Fibroblast of pulmonary artery (primary cell): ENCODE results near the gene CHMP4B.

Experiments
- DNase-seq: peaks from one replicate; pipeline ENCODE4 v3.0.0-alpha.2; 2010; ENCODE audit warnings: low read depth
- H3K4me3 ChIP-seq: replicated peaks from 2 replicates; pipeline ENCODE4 v1.5.1; 2011; ENCODE audit warnings: low read depth, mild to moderate bottlenecking, control low read depth, low read length, moderate library complexity
- TF ChIP-seq, protein P1 (sequence below): IDR thresholded peaks from 2 replicates; pipeline ENCODE4 v1.5.1; 2011; ENCODE audit warnings: mild to moderate bottlenecking, control low read depth, low read length, inconsistent platforms; ENCODE audit errors: missing control alignments

CHMP4B gene

DNA sequence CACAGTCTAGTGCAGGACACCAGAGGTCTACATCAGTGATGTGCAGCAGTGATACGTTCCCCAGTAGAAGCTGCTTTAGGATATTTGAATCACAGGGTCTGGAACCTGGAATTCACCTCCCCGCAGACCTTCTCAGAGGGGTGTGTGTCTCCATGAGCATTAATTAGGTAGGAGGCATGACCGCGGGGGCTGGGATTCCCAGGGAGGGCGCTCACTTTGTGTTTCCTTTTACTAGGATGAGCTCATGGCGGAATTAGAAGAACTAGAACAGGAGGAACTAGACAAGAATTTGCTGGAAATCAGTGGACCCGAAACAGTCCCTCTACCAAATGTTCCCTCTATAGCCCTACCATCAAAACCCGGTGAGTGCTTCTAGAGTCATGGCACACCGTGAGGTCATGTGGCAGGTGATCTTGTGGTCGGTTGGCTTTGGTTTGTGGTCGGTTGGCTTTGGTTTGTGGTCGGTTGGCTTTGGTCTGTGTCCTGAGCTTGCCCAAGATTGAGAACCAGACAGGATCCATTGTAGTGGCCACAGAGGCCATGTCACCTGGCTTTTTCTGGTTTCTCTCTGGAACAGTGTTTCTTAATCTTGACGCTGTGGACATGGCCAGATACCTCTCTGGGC, 40.8 kb downstream of the CHMP4B start:
- no peak overlapping the region for H3K4me3 ChIP-seq
- no peak for DNase-seq
- TF ChIP-seq, protein P1, sequence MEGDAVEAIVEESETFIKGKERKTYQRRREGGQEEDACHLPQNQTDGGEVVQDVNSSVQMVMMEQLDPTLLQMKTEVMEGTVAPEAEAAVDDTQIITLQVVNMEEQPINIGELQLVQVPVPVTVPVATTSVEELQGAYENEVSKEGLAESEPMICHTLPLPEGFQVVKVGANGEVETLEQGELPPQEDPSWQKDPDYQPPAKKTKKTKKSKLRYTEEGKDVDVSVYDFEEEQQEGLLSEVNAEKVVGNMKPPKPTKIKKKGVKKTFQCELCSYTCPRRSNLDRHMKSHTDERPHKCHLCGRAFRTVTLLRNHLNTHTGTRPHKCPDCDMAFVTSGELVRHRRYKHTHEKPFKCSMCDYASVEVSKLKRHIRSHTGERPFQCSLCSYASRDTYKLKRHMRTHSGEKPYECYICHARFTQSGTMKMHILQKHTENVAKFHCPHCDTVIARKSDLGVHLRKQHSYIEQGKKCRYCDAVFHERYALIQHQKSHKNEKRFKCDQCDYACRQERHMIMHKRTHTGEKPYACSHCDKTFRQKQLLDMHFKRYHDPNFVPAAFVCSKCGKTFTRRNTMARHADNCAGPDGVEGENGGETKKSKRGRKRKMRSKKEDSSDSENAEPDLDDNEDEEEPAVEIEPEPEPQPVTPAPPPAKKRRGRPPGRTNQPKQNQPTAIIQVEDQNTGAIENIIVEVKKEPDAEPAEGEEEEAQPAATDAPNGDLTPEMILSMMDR = no peak

DNA sequence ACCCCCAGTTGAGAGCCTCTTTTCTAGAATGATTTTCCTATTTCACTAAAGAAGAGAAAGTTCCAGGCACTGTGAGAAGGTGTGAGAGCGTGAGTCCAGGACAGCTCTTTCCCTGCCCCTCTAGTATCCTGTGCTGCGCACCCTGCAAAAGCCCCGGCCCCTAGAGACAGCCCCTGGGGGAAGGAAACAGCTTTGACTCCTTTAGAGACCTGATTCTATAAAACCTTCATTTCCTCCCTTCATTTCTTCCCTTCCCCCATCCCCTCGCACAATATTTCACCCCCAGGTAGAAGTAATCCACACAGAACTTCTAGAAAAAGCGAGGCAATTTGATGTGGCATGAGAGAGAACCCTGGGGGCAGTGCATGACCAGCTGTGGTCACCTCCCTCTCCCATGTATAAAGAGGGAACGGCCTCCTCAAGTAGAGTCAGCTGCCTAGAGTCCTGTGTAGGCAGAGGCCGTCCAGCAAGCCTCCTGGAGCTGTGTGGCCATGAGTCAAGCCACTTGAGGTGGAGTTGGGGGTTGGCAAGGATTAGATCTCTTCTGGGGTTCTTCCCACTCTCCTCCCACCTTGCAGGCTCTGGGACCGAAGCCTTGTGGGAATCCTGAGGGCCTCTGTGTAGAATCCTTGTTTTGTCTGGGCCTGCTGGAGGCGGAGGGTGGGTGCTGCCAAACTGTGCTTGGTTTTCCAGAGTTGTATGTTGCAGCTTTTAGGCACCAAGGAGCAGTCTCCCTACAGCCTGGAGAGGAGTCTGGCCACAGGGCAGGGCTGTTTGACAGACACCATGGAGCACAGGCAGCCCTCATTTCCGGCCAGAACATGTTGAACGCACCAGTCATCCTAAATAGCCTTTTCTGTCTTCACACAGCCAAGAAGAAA, 41.7 kb downstream of the CHMP4B start:
- H3K4me3 ChIP-seq = no peak overlapping the region
- no peak for DNase-seq
- TF ChIP-seq, protein P1 = no peak

DNA sequence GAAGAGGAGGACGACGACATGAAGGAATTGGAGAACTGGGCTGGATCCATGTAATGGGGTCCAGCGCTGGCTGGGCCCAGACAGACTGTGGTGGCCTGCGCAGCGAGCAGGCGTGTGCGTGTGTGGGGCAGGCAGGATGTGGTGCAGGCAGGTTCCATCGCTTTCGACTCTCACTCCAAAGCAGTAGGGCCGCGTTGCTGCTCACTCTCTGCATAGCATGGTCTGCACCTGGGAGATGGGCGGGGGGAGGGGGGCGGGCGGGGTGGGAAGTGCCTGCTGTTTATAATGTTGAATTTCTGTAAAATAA, 42.3 kb downstream of the CHMP4B start:
- DNase-seq = no peak
- TF ChIP-seq, protein P1 = no peak
- no peak overlapping the region for H3K4me3 ChIP-seq

DNA sequence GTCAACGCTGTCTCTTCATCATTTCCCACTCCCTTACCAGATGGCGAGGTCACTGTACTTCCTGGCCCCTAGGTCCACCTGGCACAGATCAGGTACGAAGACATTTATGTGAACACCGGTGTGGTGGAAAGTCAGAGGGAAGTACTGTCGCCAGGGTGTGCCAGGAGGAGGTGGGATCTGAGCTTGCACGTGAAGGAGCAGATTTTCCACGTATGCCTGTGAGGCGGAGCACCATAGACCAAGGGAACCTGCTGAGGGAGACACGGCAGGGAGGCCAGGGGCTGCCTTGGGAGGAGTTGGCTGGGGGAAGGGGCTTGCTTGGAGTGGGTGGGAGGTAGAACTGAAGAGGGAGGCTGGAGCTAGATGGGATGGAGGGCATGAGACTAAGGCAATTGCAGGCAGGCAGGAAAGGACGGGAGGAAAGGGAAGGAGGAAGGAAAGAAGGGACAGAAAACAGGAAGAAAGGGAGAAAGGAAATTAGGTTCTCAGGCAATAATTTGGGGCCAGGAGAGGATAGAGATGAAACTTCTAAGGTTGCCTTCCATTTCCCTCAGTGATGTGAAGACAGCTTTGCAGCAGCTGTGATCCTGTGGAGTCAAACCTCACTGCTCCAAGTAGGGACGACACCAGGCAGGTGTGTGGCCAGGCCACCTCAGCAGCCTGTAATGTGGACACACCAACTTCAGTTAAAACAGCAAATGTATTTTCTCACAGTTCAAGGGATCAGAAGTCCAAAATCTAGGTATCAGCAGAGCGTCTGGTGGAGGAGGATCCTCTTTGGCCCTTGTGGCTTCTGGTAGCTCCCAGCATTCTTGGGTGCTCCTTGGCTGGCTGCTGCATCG, 46.8 kb downstream of the CHMP4B start:
- no peak for DNase-seq
- TF ChIP-seq, protein P1 = no peak
- H3K4me3 ChIP-seq = no peak overlapping the region

DNA sequence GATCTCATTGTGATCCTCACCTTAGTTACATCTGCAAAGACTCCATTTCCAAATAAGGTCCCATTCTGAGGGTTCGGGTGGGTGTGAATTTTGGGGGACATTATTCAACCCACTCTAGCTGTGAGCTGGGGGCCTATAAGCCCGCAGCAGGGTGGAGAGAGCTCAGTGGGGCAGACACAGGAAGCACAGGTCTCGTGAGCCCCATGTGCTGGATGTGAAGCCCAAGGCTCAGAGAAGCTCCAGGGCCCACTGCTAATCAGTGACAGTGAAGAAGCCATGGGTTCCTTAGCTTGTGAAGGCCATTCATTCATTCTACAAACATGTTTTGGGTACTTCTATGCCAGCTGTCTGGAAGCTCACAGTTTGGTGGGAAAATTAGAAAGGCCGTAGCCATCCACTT, 47.5 kb downstream of the CHMP4B start:
- TF ChIP-seq, protein P1 = no peak
- no peak overlapping the region for H3K4me3 ChIP-seq
- no peak for DNase-seq

DNA sequence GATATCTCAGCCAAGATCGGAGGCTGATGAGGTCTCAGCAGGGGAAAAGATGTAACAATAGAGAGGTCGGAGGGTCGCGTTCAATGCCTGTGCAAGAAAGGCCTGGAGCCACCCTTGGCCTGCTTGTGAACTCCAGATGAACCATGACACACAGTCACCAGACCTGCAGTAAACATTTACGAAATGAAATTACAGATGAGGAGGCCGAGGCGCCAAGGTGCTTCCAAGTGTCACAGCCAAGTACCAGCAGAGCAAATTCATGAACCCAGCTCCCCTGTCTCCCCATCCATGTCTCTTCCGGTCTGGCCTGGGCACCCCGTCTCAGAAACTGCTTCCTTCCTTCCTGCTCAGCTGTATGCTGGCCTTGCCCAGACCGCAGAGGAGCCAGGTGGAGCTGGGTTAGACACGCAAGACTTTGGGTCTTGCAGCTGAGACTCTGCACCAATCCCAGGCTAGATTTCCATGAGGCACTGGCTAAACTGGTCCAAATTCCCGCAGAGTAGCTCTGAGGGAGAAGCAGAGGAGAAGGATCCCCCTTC, 48.1 kb downstream of the CHMP4B start:
- no peak overlapping the region for H3K4me3 ChIP-seq
- DNase-seq = peak; percentile 41
- TF ChIP-seq, protein P1 = no peak
